Eye (tissue), 1 donor: ENCODE measurements around the gene CX3CR1.

ENCODE experiments used
- DNase-seq: peaks from one replicate; pipeline ENCODE4 v3.0.0-alpha.2; 2015

CX3CR1 gene

DNA sequence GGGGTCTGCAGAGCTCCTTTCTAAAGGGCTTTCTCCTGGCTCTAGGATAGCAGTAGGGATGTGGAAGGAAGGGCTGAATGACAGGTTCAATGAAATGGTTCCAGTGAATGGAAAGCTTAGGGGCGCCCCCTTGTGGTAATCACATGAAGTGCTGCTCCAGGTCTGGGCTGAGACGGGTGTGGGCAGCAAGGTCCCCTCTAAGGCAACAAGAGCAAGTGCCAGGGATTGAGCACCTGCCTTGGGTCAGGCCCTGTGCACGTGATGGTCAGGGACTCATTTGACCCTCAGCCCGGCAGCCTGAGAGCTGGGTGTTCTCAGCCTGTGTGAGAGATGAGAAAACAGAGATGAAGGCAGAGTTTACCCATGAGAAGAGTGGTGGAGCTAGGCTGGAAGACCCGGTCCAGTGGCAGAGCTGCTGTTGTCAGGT is 12.1 kb upstream of the CX3CR1 start:
- peak; percentile 88 for DNase-seq

- no peak for DNase-seq
Observed at GRCh38 chr3:39290255-39290654, 10.4 kb upstream of the CX3CR1 start.

DNA sequence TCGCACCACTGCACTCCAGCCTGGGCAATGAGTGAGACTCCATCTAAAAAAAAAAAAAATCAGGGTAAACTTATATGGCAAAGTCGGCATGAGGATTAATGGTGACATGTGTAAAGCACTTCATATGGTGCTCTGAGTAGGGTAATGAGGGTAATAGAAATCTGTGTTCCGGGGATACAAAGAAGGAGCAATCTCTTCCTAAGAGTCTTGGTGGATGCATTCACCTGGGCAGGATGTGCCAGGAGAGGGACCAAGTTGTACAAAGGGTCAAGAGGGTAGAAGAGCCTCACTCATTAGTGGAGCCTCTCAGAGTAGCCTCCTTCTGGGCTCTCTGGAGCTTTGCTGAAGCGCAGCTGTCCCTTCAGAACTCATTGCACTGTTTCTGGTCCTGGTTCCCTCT is 9.3 kb upstream of the CX3CR1 start:
- no peak for DNase-seq

DNA sequence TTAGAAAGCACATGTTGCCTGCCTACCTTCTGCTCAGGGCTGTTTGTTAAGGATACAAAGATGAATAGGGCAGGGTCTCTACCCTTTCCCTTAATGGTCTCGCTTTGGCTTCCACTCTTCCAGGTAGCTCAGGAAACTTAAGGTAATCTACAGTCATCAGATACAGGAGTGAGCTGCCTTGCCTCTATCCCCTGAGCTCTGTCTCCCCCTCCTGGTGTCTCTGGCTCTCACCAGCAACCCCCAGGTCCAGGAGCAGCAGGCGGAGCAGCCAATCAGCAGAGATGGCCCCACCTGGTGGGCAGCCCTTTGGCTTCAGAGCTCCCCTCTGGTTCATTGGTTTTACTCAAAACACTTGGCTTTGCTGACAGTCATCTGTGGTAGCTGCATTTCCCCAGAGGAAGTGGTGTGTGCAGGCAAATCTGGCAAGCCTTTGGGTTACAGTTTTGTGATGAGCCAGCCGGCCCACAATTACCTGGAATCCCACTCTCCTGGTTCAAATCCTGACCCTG is 8.5 kb upstream of the CX3CR1 start:
- peak; percentile 92 for DNase-seq

GRCh38 chr3:39287216-39288164 is 7.7 kb upstream of the CX3CR1 start:
- DNase-seq, result no peak

DNA sequence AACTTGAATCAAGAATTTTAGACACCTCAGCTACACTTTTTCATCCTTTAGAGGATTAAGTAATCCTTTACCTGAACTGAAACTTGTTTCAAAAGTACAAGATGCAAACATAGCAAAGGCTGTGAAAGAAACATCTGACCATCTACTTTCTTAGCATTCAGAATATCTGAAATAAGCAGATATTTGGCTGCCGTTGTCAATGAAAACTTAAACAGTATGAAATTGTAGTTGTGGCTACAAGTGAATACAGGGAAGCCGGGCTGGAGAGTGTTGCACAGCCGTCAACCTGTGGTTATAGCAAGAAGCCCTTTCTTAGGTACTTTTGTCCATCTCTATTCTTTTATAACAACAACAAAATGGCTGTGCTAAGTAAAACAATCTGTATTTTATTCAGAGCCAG is 6.9 kb upstream of the CX3CR1 start:
- no peak for DNase-seq

- DNase-seq, result no peak
Observed at GRCh38 chr3:39285332-39285731, 5.5 kb upstream of the CX3CR1 start.

DNA sequence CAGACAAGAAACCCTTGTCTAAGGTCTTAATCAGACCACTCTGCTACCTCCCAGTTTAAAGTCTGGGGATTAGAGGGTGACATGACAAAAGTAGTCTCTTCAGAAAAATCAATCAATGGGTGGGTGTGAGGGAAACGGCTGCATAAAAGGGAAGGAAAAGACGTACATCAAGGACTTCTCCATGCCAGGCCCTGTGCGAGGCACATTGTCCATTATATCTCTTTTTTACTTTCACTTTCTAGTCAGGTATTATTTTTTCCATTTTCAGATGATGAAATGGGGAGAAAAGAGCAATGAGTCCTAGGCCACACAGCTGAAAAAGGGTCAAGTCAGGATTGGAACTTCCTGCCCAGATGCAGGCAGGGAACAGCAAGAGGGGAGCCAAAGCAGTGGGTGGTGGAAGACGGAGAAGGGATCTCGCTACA is 4.6 kb upstream of the CX3CR1 start:
- DNase-seq, result no peak

DNA sequence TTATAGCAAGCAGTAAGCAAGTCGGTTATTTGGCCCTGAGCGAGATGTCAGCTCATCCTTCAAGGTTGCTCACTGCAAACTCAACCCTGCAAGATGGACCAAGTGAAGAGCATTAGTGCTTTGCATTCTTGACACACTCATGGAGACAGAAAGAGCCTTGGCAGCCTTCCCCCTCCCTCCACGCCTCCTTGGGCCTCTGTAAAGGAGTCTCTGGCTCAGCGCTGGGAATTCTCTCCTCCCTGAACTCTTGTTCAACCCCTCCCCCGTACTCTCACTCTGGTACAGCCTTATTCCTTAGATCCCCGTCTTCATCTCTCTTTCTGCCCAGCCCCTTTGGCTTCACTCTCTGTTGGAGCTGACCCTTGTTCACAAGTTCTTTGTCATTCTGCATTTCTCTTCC is 2.2 kb upstream of the CX3CR1 start:
- no peak for DNase-seq

- DNase-seq, result no peak
Observed at GRCh38 chr3:39281533-39281932, 1.7 kb upstream of the CX3CR1 start.

GRCh38 chr3:39280571-39280970 is 735 bp upstream of the CX3CR1 start:
- no peak for DNase-seq

- no peak for DNase-seq
Observed at GRCh38 chr3:39278616-39278935, 1.3 kb downstream of the CX3CR1 start.

- DNase-seq, result no peak
Observed at GRCh38 chr3:39277893-39278615, 1.8 kb downstream of the CX3CR1 start.

- no peak for DNase-seq
Observed at GRCh38 chr3:39276746-39277145, 3.1 kb downstream of the CX3CR1 start.

DNA sequence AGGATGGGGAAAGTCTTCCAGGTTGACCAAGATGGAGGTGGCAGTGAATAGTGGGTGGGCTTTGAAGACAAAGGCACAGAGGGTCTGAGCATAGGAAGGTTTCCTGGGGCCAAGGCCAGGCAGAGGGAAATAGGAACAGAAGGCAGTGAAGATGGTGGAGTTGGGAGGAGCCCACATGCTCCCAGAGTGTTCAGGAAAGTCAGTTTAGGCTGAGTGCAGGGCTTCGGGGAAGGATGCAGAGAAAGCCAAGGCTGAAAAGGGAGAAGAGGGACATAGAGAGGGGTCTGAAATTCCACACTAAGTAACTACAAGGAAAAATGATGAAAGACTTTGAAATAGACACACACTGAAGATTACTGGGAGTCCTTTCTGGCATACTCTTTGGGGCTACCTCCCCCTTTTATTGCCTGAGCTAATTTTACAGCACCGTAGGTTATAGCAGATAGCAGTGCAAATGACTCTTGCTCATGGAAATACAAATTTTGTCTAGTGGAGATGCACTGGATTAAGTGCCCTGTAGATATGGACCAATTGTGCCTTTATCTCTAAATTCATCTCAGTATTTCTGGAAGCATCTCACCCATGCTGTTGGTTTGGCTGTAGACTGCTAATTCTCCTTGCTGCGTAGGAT is 3.8 kb downstream of the CX3CR1 start:
- no peak for DNase-seq

DNA sequence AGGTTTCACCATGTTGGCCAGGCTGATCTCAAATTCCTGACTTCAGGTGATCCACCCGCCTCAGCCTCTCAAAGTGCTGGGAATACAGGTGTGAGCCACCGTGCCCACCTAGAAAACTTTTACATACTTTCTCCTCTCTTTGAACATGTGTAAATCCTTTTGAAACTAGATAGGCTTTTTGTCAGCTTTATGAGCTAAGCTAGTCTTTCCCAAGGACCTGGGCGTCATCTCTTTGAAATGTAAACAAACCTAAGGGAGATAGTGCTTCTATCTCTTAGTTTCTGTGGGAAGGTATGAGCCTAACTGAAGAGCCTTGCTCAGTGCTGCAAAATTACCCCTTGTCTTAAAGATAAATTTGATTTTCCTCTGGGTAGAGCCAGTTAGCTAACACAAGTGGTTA is 4.8 kb downstream of the CX3CR1 start:
- no peak for DNase-seq

GRCh38 chr3:39273119-39273518 is 6.7 kb downstream of the CX3CR1 start:
- DNase-seq, result no peak

DNA sequence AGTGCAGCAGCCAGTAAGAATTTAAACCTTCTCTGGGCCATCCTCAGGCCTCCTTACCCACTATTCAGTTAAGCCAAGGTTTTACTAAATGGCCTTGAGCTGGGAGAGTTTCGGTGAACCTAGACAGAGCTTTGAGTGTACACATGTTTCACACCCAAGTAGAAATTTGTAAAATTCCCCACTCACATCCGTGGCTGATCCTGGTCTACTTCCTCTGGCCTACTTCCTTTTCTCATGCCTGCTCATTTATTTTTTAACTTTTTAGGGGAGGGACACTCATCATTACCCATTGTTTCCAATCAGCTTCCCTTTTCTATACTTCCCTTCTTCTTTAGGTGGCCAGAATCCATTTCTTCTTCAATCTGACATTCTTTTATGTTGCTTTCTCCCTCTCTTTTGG is 7.6 kb downstream of the CX3CR1 start:
- DNase-seq, result no peak

- no peak for DNase-seq
Observed at GRCh38 chr3:39271363-39271914, 8.4 kb downstream of the CX3CR1 start.

- no peak for DNase-seq
Observed at GRCh38 chr3:39269528-39269927, 10.3 kb downstream of the CX3CR1 start.

DNA sequence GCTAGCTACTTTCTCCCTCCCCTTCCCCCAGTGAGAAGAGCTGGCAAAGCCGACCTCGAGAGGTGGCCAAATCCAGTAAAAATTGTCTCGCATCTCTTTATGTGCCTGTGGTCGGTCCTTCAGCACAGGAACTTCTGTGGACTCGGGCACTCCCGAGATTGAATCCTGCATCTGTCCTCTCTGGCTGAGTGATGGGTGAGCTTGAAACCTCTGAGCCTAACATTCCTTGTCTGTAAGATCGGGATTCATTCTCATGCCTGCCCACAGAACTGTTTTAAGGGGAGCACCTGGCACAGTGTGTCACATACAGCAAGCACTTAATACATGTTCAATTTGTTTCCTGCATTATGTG is 11.3 kb downstream of the CX3CR1 start:
- no peak for DNase-seq

GRCh38 chr3:39267631-39268548 is 11.9 kb downstream of the CX3CR1 start:
- no peak for DNase-seq
